HepG2 (cell line): Measurements from ENCODE around the gene ABL2. TPM values are rescaled to one million over a fixed set of nuclear protein-coding genes. Genes with fewer than 3 reads are reported as not detected.

Source experiments
- CCDC6 ChIP-seq: sonication (generic); formaldehyde crosslinking; IDR thresholded peaks from 2 replicates; pipeline ENCODE4 v1.8.1; 2022; ENCODE audit warnings: mild to moderate bottlenecking, missing genetic modification reagents, moderate library complexity
- E2F2 ChIP-seq: sonication (generic); formaldehyde crosslinking; IDR thresholded peaks from 2 replicates; pipeline ENCODE4 v1.4.0; 2020; ENCODE audit warnings: missing genetic modification reagents, borderline replicate concordance
- GPBP1L1 ChIP-seq: sonication (generic); formaldehyde crosslinking; IDR thresholded peaks from 2 replicates; pipeline ENCODE4 v1.5.0; 2020; ENCODE audit warnings: mild to moderate bottlenecking, missing genetic modification reagents
- HCFC1 ChIP-seq: fragments of 150-350 bp; IDR thresholded peaks from 2 replicates; pipeline ENCODE4 v1.6.1; 2014; ENCODE audit warnings: low read depth, low read length
- HMGXB3 ChIP-seq: sonication (generic); formaldehyde crosslinking; IDR thresholded peaks from 2 replicates; pipeline ENCODE4 v1.4.0; 2020; ENCODE audit warnings: missing genetic modification reagents, borderline replicate concordance
- MTA1 ChIP-seq: sonication (generic); formaldehyde crosslinking; IDR thresholded peaks from 2 replicates; pipeline ENCODE4 v1.4.0; 2020; ENCODE audit warnings: missing genetic modification reagents, mild to moderate bottlenecking, borderline replicate concordance
- PPARG ChIP-seq: conservative IDR thresholded peaks from 2 replicates; pipeline ENCODE4 v1.6.1; 2016; ENCODE audit warnings: missing biosample characterization, missing genetic modification reagents
- SP140L ChIP-seq: sonication (generic); formaldehyde crosslinking; IDR thresholded peaks from 2 replicates; pipeline ENCODE4 v1.4.0; 2020; ENCODE audit warnings: missing genetic modification reagents, borderline replicate concordance
- SUZ12 ChIP-seq: fragments of 150-350 bp; IDR thresholded peaks from 2 replicates; pipeline ENCODE4 v1.6.1; 2014; ENCODE audit warnings: low read depth, low read length
- TIGD3 ChIP-seq: sonication (generic); formaldehyde crosslinking; IDR thresholded peaks from 2 replicates; pipeline ENCODE4 v1.5.1; 2020; ENCODE audit warnings: mild to moderate bottlenecking, missing genetic modification reagents, borderline replicate concordance
- ZFP90 ChIP-seq: sonication (generic); formaldehyde crosslinking; IDR thresholded peaks from 2 replicates; pipeline ENCODE4 v1.8.0; 2022; ENCODE audit warnings: missing genetic modification reagents, mild to moderate bottlenecking, inconsistent platforms, borderline replicate concordance
- ZNF296 ChIP-seq: sonication (generic); formaldehyde crosslinking; conservative IDR thresholded peaks from 2 replicates; pipeline ENCODE4 v1.5.0; 2020; ENCODE audit warnings: mild to moderate bottlenecking, missing genetic modification reagents
- ZNF362 ChIP-seq: sonication (generic); formaldehyde crosslinking; IDR thresholded peaks from 2 replicates; pipeline ENCODE4 v1.4.0; 2020; ENCODE audit warnings: missing genetic modification reagents, mild to moderate bottlenecking, borderline replicate concordance
- ZNF441 ChIP-seq: sonication (generic); formaldehyde crosslinking; IDR thresholded peaks from 2 replicates; pipeline ENCODE4 v1.7.0; 2021; ENCODE audit warnings: missing genetic modification reagents, borderline replicate concordance
- ZNF790 ChIP-seq: sonication (generic); formaldehyde crosslinking; IDR thresholded peaks from 2 replicates; pipeline ENCODE4 v1.8.0; 2022; ENCODE audit warnings: missing genetic modification reagents, mild to moderate bottlenecking, borderline replicate concordance
- ZNF83 ChIP-seq: sonication (generic); formaldehyde crosslinking; IDR thresholded peaks from 2 replicates; pipeline ENCODE4 v1.4.0; 2020; ENCODE audit warnings: missing genetic modification reagents, mild to moderate bottlenecking, borderline replicate concordance
- polyA plus RNA-seq, 8 experiments: library from polyadenylated mRNA; depleted of rRNA in 3 of 8; stranded (reverse) in 7 of 8; unstranded in 1 of 8; fragments of >200 nt; fragmentation: Illumina TruSeq in 4 of 8; extraction: Trizol in 4 of 8; gene quantifications; 2 replicates each; pipeline versions ENCODE4 v1.2.1 to v1.2.3, GENCODE V29; 2011 to 2016; ENCODE audit warnings: low read depth in 4 of 8, missing spikeins in 1 of 8, mixed read lengths in 1 of 8; ENCODE audit not compliant: insufficient read depth in 1 of 8
- total RNA-seq, 5 experiments: library from RNA; depleted of rRNA; stranded (reverse); fragments of >200 nt; fragmentation: Illumina TruSeq; extraction: Trizol; gene quantifications; 2 replicates each; pipeline ENCODE4 v1.2.3, GENCODE V29; 2016; ENCODE audit warnings: low read depth in 1 of 5

The ABL2 gene
- total and polyA plus RNA-seq, 2 of the 13 experiments (the other 11 are each of a cell fraction or from before 2014, with no cell fraction given): 5.8 to 6.0 TPM

GRCh38 chr1:179081687-179082332 lies 147.7 kb downstream of the ABL2 start, which contains the start of gene TOR3A (continued):
- no peak for TF ChIP-seq GPBP1L1 (CRISPR knock-in tag)
- TF ChIP-seq E2F2: 0 out of 2 replicates have a peak, but pooled peaks have one; percentile 65
- 0 out of 2 replicates have a peak, but pooled peaks have one; percentile 23 for TF ChIP-seq TIGD3
- no peak for TF ChIP-seq ZNF83 (CRISPR knock-in tag)
- no peak for TF ChIP-seq MTA1 (CRISPR knock-in tag)
- no peak for TF ChIP-seq SUZ12
- no peak for TF ChIP-seq HMGXB3 (CRISPR knock-in tag)
- no peak for TF ChIP-seq ZNF362
- no peak for TF ChIP-seq ZNF296 (CRISPR knock-in tag)
- TF ChIP-seq SP140L (CRISPR knock-in tag): no peak
- TF ChIP-seq ZNF441: no peak
- peak; percentile 80 for TF ChIP-seq CCDC6 (CRISPR knock-in tag)
- no peak for TF ChIP-seq HCFC1
- TF ChIP-seq ZNF790 (CRISPR knock-in tag): peak; percentile 70; the same call in 1 of the 2 replicates
- TF ChIP-seq PPARG (CRISPR knock-in tag): no peak
- peak; percentile 47; the same call in 1 of the 2 replicates for TF ChIP-seq ZFP90 (CRISPR knock-in tag)
